ENCODE data around the gene HTR5A. TPM values are rescaled to one million over a fixed set of nuclear protein-coding genes. Genes with fewer than 3 reads are reported as not detected.

The HTR5A gene
- total and polyA plus RNA-seq, 2 of the 13 experiments (the other 11 are each of a cell fraction or from before 2014, with no cell fraction given) = not detected

DNA sequence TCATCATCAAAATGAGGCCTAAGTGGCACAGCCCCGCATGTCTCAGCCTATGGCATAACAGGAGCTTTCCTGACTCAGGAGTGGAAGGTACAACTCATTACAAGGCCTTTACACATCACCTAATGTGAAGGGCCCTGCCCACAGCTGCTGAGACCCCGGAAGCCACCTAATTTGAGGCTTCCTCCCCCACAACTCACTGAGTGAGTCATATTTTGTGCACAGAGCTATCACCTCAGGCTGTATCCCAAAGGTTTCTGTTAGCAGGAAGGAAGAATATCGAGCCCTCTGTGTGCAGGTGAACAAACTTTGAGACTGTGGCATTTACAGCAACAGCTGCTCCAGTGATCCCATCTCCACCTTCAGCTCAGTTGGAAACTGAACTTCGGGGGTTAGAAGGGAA is 20.6 kb downstream of the HTR5A start:
- ATAC-seq (no peak), FAIRE-seq (no peak), DNase-seq (ENCODE audit: low spot score) (no peak)
- BruUV-seq (replicated peaks) = no TSS peak
- Histone ChIP-seq H3K36me3 (replicated peaks in 1 of 2; ENCODE audit: control insufficient read depth in 1 of 2, insufficient read depth in 2 of 2, low read length in 2 of 2) (no peaks in the 10 kb centered on the region), H3K79me2 (ENCODE audit: insufficient read depth, low read length) (no peaks in the 10 kb centered on the region), H3K4me2 (ENCODE audit: low read depth, low read length) (no peak overlapping the region), H2AFZ (ENCODE audit: low read length) (no peak overlapping the region), H3K4me3 (replicated peaks in 1 of 3; ENCODE audit: insufficient read depth in 1 of 3, low read depth in 2 of 3, low read length in 3 of 3) (no peak overlapping the region), H4K20me1 (ENCODE audit: insufficient read depth, low read length) (no peaks in the 10 kb centered on the region), H3K9me3 (ENCODE audit: low read length) (no peaks in the 10 kb centered on the region), H3K9ac (ENCODE audit: insufficient read depth, low read depth, low read length) (no peak overlapping the region), H3K27me3 (ENCODE audit: control insufficient read depth in 1 of 2, insufficient read depth in 2 of 2, low read length in 2 of 2) (peaks cover 0 to 25% of the 10 kb centered on the region in 2 experiments; a peak in 2 of 5 replicates), H3K4me1 (ENCODE audit: insufficient read depth, low read length) (no peaks in the 10 kb centered on the region), H3K27ac (ENCODE audit: extremely low read length, insufficient read depth, low read length) (no peak overlapping the region)
- ChIA-PET CTCF (ENCODE audit: low intra/inter-chr PET ratio, low total read pairs) (no interaction called here), POLR2A (no interaction called here)
- in situ Hi-C loops (cut with HindIII; ENCODE audit: extremely low pct_ligation_motif_present, low pct_unique_long_range_greater_than_20kb) = no loop called here
- WGBS (ENCODE audit: low lambda C conversion rate) = 0% methylated on average over 4 of the region's 4 CpGs
- TF ChIP-seq E2F2 (CRISPR knock-in tag; IDR thresholded peaks at IDR 0.05; ENCODE audit: borderline replicate concordance) (no peak), ZNF44 (CRISPR knock-in tag; IDR thresholded peaks at IDR 0.05) (no peak), CENPT (CRISPR knock-in tag; IDR thresholded peaks at IDR 0.05; ENCODE audit: low read depth) (no peak), ZNF83 (CRISPR knock-in tag; IDR thresholded peaks at IDR 0.05; ENCODE audit: borderline replicate concordance) (no peak), ZNF281 (CRISPR knock-in tag; IDR thresholded peaks at IDR 0.05; ENCODE audit: borderline replicate concordance) (no peak), ZKSCAN8 (CRISPR knock-in tag; IDR thresholded peaks at IDR 0.05; ENCODE audit: borderline replicate concordance) (no peak), ZBTB7A (CRISPR knock-in tag; IDR thresholded peaks at IDR 0.05) (no peak), ZFP36 (IDR thresholded peaks at IDR 0.05; ENCODE audit: borderline replicate concordance, low read depth, low read length, partially characterized antibody) (no peak), ZNF891 (CRISPR knock-in tag; IDR thresholded peaks at IDR 0.05) (no peak), SETDB1 (CRISPR knock-in tag; IDR thresholded peaks at IDR 0.05; ENCODE audit: borderline replicate concordance) (no peak), ZBTB39 (CRISPR knock-in tag; IDR thresholded peaks at IDR 0.05) (no peak)
- intact Hi-C loops (cut with micrococcal nuclease; ENCODE audit: unreplicated experiment) = no loop called here
